ENCODE measurements around the gene PIGM.

DNA sequence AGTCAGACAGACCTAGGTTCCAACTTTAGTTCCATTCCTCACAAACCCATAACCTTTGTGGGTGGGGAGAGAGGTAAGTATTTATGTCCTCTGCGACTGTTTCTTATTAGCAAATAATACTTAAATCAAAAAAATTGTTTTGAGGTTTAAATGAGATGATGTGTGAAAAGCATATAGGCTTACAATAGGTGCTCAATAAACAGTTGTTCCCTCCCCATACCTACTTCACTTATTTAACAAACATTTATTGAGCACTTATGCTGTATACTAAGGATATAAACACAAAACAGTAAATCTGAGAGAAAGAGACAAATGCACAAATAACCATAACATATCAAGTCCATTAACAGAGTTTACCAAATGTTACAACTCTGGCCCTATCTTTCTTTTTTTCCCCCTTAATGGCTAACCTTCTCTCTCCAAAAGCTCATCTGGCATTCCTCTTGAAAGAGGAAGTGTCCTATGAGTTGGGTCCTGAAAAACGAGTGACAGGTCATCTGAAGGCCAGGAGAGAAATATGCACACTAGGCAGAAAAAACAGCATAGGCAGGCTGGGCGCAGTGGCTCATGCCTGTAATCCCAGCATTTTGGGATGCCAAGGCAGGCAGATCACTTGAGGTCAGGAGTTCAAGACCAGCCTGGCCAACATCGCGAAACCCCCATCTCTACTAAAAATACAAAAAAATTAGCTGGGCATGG lies 10.3 kb downstream of the PIGM start:
- TF ChIP-seq, protein P1, sequence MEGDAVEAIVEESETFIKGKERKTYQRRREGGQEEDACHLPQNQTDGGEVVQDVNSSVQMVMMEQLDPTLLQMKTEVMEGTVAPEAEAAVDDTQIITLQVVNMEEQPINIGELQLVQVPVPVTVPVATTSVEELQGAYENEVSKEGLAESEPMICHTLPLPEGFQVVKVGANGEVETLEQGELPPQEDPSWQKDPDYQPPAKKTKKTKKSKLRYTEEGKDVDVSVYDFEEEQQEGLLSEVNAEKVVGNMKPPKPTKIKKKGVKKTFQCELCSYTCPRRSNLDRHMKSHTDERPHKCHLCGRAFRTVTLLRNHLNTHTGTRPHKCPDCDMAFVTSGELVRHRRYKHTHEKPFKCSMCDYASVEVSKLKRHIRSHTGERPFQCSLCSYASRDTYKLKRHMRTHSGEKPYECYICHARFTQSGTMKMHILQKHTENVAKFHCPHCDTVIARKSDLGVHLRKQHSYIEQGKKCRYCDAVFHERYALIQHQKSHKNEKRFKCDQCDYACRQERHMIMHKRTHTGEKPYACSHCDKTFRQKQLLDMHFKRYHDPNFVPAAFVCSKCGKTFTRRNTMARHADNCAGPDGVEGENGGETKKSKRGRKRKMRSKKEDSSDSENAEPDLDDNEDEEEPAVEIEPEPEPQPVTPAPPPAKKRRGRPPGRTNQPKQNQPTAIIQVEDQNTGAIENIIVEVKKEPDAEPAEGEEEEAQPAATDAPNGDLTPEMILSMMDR (IDR thresholded peaks at IDR 0.05): no peak
- TF ChIP-seq POLR2A (IDR thresholded peaks at IDR 0.05) (no peak), EP300 (IDR thresholded peaks at IDR 0.05) (no peak)
